ENCODE measurements around the gene MIF. TPM values are rescaled to one million over a fixed set of nuclear protein-coding genes. Genes with fewer than 3 reads are reported as not detected.
A peak's percentile ranks its signal among the peaks of the same experiment; 100 is the strongest.
"Not testable (repeated sequence)": the region's sequence is repeated elsewhere in the genome, so short reads cannot be mapped to it uniquely, and the experiment has no call there.

Gene MIF
- total and polyA plus RNA-seq, 2 donors from 2014 or later = 505 to 1,211 TPM

- no peak overlapping the region for H3K9ac ChIP-seq (ENCODE audit: low read length in 3 of 3)
- peak overlapping the region in 1 of 2 donors; percentile 4 for H3K27ac ChIP-seq (ENCODE audit: low read depth in 2 of 2, low read length in 2 of 2)
- no peak for TF ChIP-seq CTCF (IDR thresholded peaks at IDR 0.05; ENCODE audit: borderline replicate concordance, extremely low read depth, insufficient read depth)
- peaks cover 0 to 14% (median 3%) of the 10 kb centered on the region in 3 donors for H3K36me3 ChIP-seq (ENCODE audit: control insufficient read depth in 2 of 3, insufficient read depth in 3 of 3, low read length in 3 of 3)
- peaks cover 0 to 26% (median 22%) of the 10 kb centered on the region in 3 donors for H3K4me1 ChIP-seq (ENCODE audit: control insufficient read depth in 2 of 3, insufficient read depth in 2 of 3, low read depth in 1 of 3, low read length in 3 of 3)
- no peak overlapping the region for H3K4me3 ChIP-seq (ENCODE audit: low read length in 3 of 3)
- no peaks in the 10 kb centered on the region for H3K9me3 ChIP-seq (ENCODE audit: control insufficient read depth in 2 of 3, insufficient read depth in 1 of 3, low read length in 3 of 3)
- intact Hi-C loops (cut with DNase I) = no loop called here
- no peaks in the 10 kb centered on the region for H3K27me3 ChIP-seq (ENCODE audit: control insufficient read depth, insufficient read depth, low read length)
- FAIRE-seq (no peak), DNase-seq (no peak)
Observed at GRCh38 chr22:23899042-23899745, 5.0 kb downstream of the MIF start.

DNA sequence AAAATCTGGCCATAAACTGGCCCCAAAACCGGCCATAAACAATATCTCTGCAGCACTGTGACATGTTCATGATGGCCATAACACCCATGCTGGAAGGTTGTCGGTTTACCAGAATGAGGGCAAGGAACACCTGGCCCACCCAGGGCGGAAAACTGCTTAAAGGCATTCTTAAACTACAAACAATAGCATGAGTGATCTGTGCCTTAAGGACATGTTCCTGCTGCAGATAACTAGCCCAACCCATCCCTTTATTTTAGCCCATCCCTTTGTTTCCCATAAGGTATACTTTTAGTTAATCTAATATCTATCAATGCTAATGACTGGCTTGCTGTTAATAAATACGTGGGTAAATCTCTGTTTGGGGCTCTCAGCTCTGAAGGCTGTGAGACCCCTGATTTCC is 6.0 kb downstream of the MIF start:
- FAIRE-seq; intact Hi-C loops (cut with DNase I); H3K9me3 ChIP-seq (ENCODE audit: control insufficient read depth in 2 of 3, insufficient read depth in 1 of 3, low read length in 3 of 3); H3K27ac ChIP-seq (ENCODE audit: low read depth in 2 of 2, low read length in 2 of 2); DNase-seq; H3K4me3 ChIP-seq (ENCODE audit: low read length in 3 of 3); H3K27me3 ChIP-seq (ENCODE audit: control insufficient read depth, insufficient read depth, low read length); H3K9ac ChIP-seq (ENCODE audit: low read length in 3 of 3): not testable (repeated sequence)
- peaks cover 0 to 26% (median 22%) of the 10 kb centered on the region in 3 donors for H3K4me1 ChIP-seq (ENCODE audit: control insufficient read depth in 2 of 3, insufficient read depth in 2 of 3, low read depth in 1 of 3, low read length in 3 of 3)
- peaks cover 0 to 14% (median 3%) of the 10 kb centered on the region in 3 donors for H3K36me3 ChIP-seq (ENCODE audit: control insufficient read depth in 2 of 3, insufficient read depth in 3 of 3, low read length in 3 of 3)

DNA sequence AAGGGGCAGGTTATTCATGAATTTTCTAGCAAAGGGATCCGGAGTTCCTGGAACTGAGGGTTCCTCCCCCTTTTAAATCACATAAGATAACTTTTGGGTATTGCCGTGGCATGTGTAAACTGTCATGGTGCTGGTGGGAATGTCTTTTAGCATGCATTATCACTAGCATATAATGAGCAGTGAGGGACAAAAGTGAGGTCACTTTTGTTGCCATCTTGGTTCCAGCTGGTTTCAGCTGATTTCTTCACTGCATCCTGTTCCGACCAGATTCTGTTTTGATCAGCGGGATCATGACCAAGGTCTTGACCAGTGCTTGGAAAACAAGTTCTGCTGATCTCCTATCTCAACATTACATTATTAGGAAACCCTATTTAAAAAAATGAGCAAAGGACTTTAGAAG is 7.4 kb downstream of the MIF start:
- H3K9me3 ChIP-seq (ENCODE audit: control insufficient read depth in 2 of 3, insufficient read depth in 1 of 3, low read length in 3 of 3) = no peaks in the 10 kb centered on the region
- DNase-seq (no peak), FAIRE-seq (no peak)

More for the DNA sequence above, 7.4 kb downstream of the MIF start:
- Histone ChIP-seq H3K27ac (ENCODE audit: low read depth in 2 of 2, low read length in 2 of 2) (no peak overlapping the region), H3K4me3 (ENCODE audit: low read length in 3 of 3) (no peak overlapping the region), H3K9ac (ENCODE audit: low read length in 3 of 3) (no peak overlapping the region), H3K27me3 (ENCODE audit: control insufficient read depth, insufficient read depth, low read length) (no peaks in the 10 kb centered on the region), H3K36me3 (ENCODE audit: control insufficient read depth in 2 of 3, insufficient read depth in 3 of 3, low read length in 3 of 3) (peaks cover 0 to 7% (median 2%) of the 10 kb centered on the region in 3 donors), H3K4me1 (ENCODE audit: control insufficient read depth in 2 of 3, insufficient read depth in 2 of 3, low read depth in 1 of 3, low read length in 3 of 3) (peaks cover 0 to 20% (median 15%) of the 10 kb centered on the region in 3 donors)
- intact Hi-C loops (cut with DNase I) = no loop called here
- TF ChIP-seq CTCF (IDR thresholded peaks at IDR 0.05; ENCODE audit: borderline replicate concordance, extremely low read depth, insufficient read depth) = no peak
